Thymus (tissue), 11 donors: Measurements from ENCODE around the gene TTBK2. TPM values are rescaled to one million over a fixed set of nuclear protein-coding genes. Genes with fewer than 3 reads are reported as not detected.

Source experiments
- DNase-seq, 9 donors: peaks; one replicate each; pipeline ENCODE4 v3.0.0-alpha.2; 2013; ENCODE audit warnings: low spot score in 9 of 9, low read depth in 6 of 9, missing footprints in 1 of 9
- H3K27ac ChIP-seq, 2 donors: one replicate each; pipeline ENCODE4 v1.5.1; 2013; ENCODE audit warnings: control low read depth in 1 of 2, low read depth in 1 of 2, low read length in 1 of 2, mild to moderate bottlenecking in 1 of 2, moderate library complexity in 1 of 2
- H3K27me3 ChIP-seq, 2 donors: one replicate each; pipeline ENCODE4 v1.5.1; 2013; ENCODE audit warnings: low read length in 1 of 2; ENCODE audit not compliant: control insufficient read depth in 2 of 2, insufficient read depth in 1 of 2
- H3K36me3 ChIP-seq, 2 donors: one replicate each; pipeline ENCODE4 v1.5.1; 2013; ENCODE audit warnings: low read length in 1 of 2, mild to moderate bottlenecking in 1 of 2, moderate library complexity in 1 of 2; ENCODE audit not compliant: control insufficient read depth in 2 of 2, insufficient read depth in 2 of 2
- H3K4me1 ChIP-seq, 2 donors: one replicate each; pipeline ENCODE4 v1.5.1; 2013; ENCODE audit warnings: low read length in 2 of 2; ENCODE audit not compliant: control insufficient read depth in 2 of 2, insufficient read depth in 2 of 2
- H3K4me3 ChIP-seq, 2 donors: one replicate each; pipeline ENCODE4 v1.5.1; 2013; ENCODE audit warnings: low read length in 2 of 2, control low read depth in 1 of 2, mild to moderate bottlenecking in 1 of 2
- H3K9me3 ChIP-seq, 2 donors: one replicate each; pipeline ENCODE4 v1.5.1; 2013; ENCODE audit warnings: low read length in 1 of 2, mild to moderate bottlenecking in 1 of 2; ENCODE audit not compliant: control insufficient read depth in 2 of 2, insufficient read depth in 1 of 2
- WGBS: extraction: QIAGEN DNeasy Blood & Tissue Kit; methylation state at CpG from one replicate; pipeline ENCODE4 v1.1.7; 2013; 5-methylcytosine and 5-hydroxymethylcytosine counted together
- polyA plus RNA-seq: library from polyadenylated mRNA; stranded (reverse); fragments of 200-250 nt; gene quantifications from one replicate; pipeline ENCODE4 v1.2.3, GENCODE V29; 2013
- total RNA-seq: library from RNA; stranded (reverse); fragments of 120-200 nt; gene quantifications from one replicate; pipeline ENCODE4 v1.2.4, GENCODE V29; 2013
- donor health status: healthy.

TTBK2 gene
- total and polyA plus RNA-seq, 2 donors = 4.4 to 5.7 TPM

- H3K4me1 ChIP-seq = no peaks in the 10 kb centered on the region
- H3K36me3 ChIP-seq = no peaks in the 10 kb centered on the region
- 98% methylated on average over 1 of the region's 1 CpG for WGBS
Measured at GRCh38 chr15:42880121-42880520, 40.5 kb downstream of the TTBK2 start.

GRCh38 chr15:42879443-42879842 lies 41.1 kb downstream of the TTBK2 start:
- WGBS = 96% methylated on average over 4 of the region's 4 CpGs
- DNase-seq = no peak
- Histone ChIP-seq H3K4me1 (no peaks in the 10 kb centered on the region), H3K27me3 (no peaks in the 10 kb centered on the region), H3K4me3 (no peak overlapping the region), H3K27ac (no peak overlapping the region), H3K36me3 (no peaks in the 10 kb centered on the region), H3K9me3 (no peaks in the 10 kb centered on the region)

More at GRCh38 chr15:42880121-42880520, 40.5 kb downstream of the TTBK2 start:
- no peak overlapping the region for H3K4me3 ChIP-seq
- H3K27me3 ChIP-seq = no peaks in the 10 kb centered on the region
- no peak overlapping the region for H3K27ac ChIP-seq
- DNase-seq = no peak
- H3K9me3 ChIP-seq = no peaks in the 10 kb centered on the region

- no peak overlapping the region for H3K27ac ChIP-seq
- DNase-seq = no peak
- no peaks in the 10 kb centered on the region for H3K27me3 ChIP-seq
Measured at GRCh38 chr15:42876224-42876623, 44.4 kb downstream of the TTBK2 start.

GRCh38 chr15:42868683-42869082 lies 51.9 kb downstream of the TTBK2 start:
- no peak overlapping the region for H3K27ac ChIP-seq
- H3K4me1 ChIP-seq = no peaks in the 10 kb centered on the region
- no peaks in the 10 kb centered on the region for H3K9me3 ChIP-seq
- H3K4me3 ChIP-seq = no peak overlapping the region
- 99% methylated on average over 2 of the region's 2 CpGs for WGBS
- no peak for DNase-seq
- peaks cover 0 to 5% of the 10 kb centered on the region in 2 donors for H3K36me3 ChIP-seq
- no peaks in the 10 kb centered on the region for H3K27me3 ChIP-seq

More at GRCh38 chr15:42876224-42876623, 44.4 kb downstream of the TTBK2 start:
- Histone ChIP-seq H3K4me3 (no peak overlapping the region), H3K36me3 (no peaks in the 10 kb centered on the region), H3K9me3 (no peaks in the 10 kb centered on the region), H3K4me1 (no peaks in the 10 kb centered on the region)

- H3K4me3 ChIP-seq = no peak overlapping the region
- no peak overlapping the region for H3K27ac ChIP-seq
- H3K4me1 ChIP-seq = no peaks in the 10 kb centered on the region
- WGBS = 46% methylated on average over 2 of the region's 2 CpGs
- no peaks in the 10 kb centered on the region for H3K9me3 ChIP-seq
- H3K36me3 ChIP-seq = peaks cover 0 to 8% of the 10 kb centered on the region in 2 donors
- no peak for DNase-seq
- no peaks in the 10 kb centered on the region for H3K27me3 ChIP-seq
Measured at GRCh38 chr15:42863572-42864239, 56.9 kb downstream of the TTBK2 start.

- no peak overlapping the region for H3K4me3 ChIP-seq
- H3K27ac ChIP-seq = no peak overlapping the region
- no peaks in the 10 kb centered on the region for H3K9me3 ChIP-seq
- DNase-seq = no peak
- no peaks in the 10 kb centered on the region for H3K27me3 ChIP-seq
- no peaks in the 10 kb centered on the region for H3K4me1 ChIP-seq
- 100% methylated on average over 2 of the region's 2 CpGs for WGBS
- peaks cover 0 to 3% of the 10 kb centered on the region in 2 donors for H3K36me3 ChIP-seq
Measured at GRCh38 chr15:42858999-42859789, 61.4 kb downstream of the TTBK2 start.

GRCh38 chr15:42858540-42858939 lies 62.0 kb downstream of the TTBK2 start:
- H3K4me1 ChIP-seq = no peaks in the 10 kb centered on the region
- peaks cover 0 to 3% of the 10 kb centered on the region in 2 donors for H3K36me3 ChIP-seq
- no peak overlapping the region for H3K27ac ChIP-seq
- WGBS = 96% methylated on average over 2 of the region's 2 CpGs
- no peak overlapping the region for H3K4me3 ChIP-seq
- DNase-seq = no peak
- H3K9me3 ChIP-seq = no peaks in the 10 kb centered on the region
- H3K27me3 ChIP-seq = no peaks in the 10 kb centered on the region

GRCh38 chr15:42854576-42854975 lies 66.0 kb downstream of the TTBK2 start:
- 98% methylated on average over 3 of the region's 3 CpGs for WGBS

GRCh38 chr15:42849836-42850235 lies 70.7 kb downstream of the TTBK2 start:
- DNase-seq = no peak
- 90% methylated on average over 2 of the region's 2 CpGs for WGBS
- H3K27me3 ChIP-seq = no peaks in the 10 kb centered on the region
- H3K4me3 ChIP-seq = no peak overlapping the region
- H3K9me3 ChIP-seq = no peaks in the 10 kb centered on the region
- H3K4me1 ChIP-seq = no peaks in the 10 kb centered on the region
- no peak overlapping the region for H3K27ac ChIP-seq
- H3K36me3 ChIP-seq = peaks cover 3 to 4% of the 10 kb centered on the region in 2 donors

More at GRCh38 chr15:42854576-42854975, 66.0 kb downstream of the TTBK2 start:
- Histone ChIP-seq H3K9me3 (no peaks in the 10 kb centered on the region), H3K27me3 (no peaks in the 10 kb centered on the region), H3K4me1 (no peaks in the 10 kb centered on the region), H3K4me3 (no peak overlapping the region), H3K36me3 (peaks cover 3% of the 10 kb centered on the region in 2 donors), H3K27ac (no peak overlapping the region)
- DNase-seq = no peak
